B cell (primary cell): ENCODE measurements around the gene MDK.

Source experiments
- EZH2 ChIP-seq: IDR thresholded peaks from 2 replicates; pipeline ENCODE4 v1.6.1; 2012; ENCODE audit warnings: borderline replicate concordance, low read depth, mild to moderate bottlenecking, moderate library complexity, low read length; ENCODE audit not compliant: insufficient read depth, poor library complexity, severe bottlenecking
- TF ChIP-seq, protein P1 (sequence below): fragments of 200-600 bp; IDR thresholded peaks from one replicate; pipeline ENCODE4 v1.8.0; 2022; ENCODE audit warnings: antibody characterized with exemption, mild to moderate bottlenecking

DNA sequence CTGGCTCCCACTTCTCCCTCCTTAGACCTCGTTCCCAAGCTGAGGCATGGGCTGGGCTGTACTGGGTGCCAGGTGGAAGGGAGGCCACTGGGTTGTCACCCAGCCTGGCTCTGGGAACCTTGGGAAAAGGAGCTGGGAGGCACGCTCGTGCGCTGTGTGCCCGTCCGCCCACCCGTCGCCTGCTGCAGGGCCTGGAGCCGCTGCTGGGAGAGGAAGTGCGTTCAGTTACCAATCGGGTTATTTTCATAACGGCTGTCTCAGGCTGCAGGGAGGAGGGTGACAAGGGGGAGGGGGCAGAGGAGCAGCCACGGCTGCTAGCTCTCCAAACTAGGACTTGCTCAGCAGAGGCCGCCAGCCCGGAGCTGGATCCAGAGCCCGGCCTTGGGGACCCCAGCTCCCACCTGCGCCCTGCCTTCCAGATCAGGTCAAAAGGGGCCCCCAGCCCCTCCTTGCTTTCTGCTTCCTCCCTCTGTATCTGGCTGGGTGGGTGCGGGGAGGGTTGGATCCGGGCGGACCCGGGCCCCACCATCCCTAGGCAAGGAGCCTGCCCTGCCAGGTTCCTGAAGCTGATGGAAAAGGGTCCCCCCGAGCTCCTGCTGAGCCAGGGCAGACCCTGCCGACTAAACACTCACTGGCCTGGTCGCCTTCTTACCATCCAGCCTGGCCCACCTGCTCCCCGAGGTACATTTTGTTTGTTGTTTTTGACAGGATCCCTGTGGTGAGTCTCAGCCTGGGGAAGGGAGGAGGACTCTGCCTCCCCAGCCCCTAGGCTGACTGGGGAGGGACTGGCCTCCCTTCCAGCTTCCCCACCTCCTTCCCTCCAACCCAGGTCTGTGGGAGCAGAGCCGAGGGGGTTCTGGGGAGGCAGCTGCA lies 19.9 kb upstream of the MDK start:
- TF ChIP-seq EZH2 = no peak
- TF ChIP-seq, protein P1, sequence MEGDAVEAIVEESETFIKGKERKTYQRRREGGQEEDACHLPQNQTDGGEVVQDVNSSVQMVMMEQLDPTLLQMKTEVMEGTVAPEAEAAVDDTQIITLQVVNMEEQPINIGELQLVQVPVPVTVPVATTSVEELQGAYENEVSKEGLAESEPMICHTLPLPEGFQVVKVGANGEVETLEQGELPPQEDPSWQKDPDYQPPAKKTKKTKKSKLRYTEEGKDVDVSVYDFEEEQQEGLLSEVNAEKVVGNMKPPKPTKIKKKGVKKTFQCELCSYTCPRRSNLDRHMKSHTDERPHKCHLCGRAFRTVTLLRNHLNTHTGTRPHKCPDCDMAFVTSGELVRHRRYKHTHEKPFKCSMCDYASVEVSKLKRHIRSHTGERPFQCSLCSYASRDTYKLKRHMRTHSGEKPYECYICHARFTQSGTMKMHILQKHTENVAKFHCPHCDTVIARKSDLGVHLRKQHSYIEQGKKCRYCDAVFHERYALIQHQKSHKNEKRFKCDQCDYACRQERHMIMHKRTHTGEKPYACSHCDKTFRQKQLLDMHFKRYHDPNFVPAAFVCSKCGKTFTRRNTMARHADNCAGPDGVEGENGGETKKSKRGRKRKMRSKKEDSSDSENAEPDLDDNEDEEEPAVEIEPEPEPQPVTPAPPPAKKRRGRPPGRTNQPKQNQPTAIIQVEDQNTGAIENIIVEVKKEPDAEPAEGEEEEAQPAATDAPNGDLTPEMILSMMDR = no peak
